H4 (cell line): Measurements from ENCODE around the gene HPX. TPM values are rescaled to one million over a fixed set of nuclear protein-coding genes. Genes with fewer than 3 reads are reported as not detected.

Source experiments
- DNase-seq: peaks from one replicate; pipeline ENCODE4 v3.0.0-alpha.2; 2015; ENCODE audit warnings: low spot score
- total RNA-seq: library from RNA; depleted of rRNA; stranded (reverse); fragments of >200 nt; shearing (Covaris generic); gene quantifications from 2 replicates; pipeline ENCODE4 v1.2.3, GENCODE V29; 2014

HPX gene
- total RNA-seq, 1 experiment from 2014 or later = not detected

GRCh38 chr11:6459099-6459450, 18.3 kb upstream of the HPX start:
- no peak for DNase-seq

DNA sequence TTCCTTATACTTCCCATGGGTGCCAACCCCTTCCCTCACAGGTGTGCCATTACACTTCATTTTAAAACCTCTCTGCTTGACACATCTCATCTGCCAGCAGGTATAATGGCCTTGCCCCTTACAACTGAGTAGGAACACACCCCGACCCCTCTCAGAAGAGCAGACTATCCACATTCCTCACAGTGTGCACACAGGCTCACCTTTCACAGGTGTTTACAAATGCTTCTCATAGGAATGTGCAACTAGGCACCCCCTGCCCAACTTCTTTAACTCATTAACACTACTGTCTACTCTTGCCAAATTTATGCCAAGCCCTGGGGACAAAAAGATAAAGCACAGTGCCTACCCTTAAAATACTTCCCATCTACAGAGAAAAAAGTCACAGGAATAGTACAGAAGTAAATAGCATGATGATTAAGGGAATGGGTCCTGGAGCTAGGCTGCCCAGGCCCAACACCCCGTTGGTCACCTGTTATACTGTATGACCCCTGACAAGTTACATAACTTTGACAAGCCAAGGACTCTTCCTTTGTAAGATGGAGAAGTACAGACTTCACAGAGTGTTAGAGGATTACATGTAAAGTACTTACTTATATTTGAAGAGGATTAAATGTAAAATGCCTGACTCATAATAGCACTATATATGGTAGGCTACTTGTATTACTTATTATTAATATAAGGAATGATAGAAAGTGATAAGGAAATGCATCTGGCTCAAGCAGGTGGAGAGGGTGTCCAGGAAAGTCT, 17.7 kb upstream of the HPX start:
- no peak for DNase-seq

DNA sequence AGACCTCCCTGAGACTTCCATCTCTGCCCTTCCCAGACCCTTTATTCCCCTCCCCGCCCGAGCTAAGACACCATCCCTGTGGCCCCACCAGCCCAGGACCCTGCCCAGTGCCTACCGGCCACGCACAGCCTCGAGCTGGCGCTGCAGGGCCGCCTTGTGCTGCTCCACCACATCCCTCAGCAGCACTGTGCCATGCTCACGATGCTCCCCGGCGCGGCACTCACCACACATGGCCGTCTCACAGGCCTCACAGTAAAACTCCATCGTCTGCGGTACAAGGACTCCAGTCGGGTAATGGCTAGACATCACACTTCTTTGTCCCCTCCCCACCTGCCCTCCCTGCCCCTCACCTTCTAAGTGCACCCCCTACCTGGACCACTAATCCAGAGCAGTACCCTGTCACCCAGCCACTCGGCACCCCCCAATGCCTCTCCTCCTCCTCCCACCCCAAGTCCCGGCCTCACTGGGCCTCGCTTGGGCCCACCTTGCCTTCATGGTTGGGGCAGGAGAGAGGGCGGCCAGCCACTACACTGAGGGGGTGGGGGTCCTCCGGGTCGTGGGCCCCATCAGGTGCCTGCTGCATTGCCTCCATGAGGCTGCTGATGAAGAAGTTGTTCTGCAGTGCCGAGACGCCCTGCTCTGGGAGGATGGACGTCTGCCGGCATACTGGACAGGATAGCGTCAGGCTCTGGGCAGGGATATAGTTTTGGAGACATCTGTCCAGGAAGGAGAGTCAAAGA, 17.0 kb upstream of the HPX start:
- no peak for DNase-seq

- no peak for DNase-seq
Measured at GRCh38 chr11:6456361-6457073, 15.7 kb upstream of the HPX start.

DNA sequence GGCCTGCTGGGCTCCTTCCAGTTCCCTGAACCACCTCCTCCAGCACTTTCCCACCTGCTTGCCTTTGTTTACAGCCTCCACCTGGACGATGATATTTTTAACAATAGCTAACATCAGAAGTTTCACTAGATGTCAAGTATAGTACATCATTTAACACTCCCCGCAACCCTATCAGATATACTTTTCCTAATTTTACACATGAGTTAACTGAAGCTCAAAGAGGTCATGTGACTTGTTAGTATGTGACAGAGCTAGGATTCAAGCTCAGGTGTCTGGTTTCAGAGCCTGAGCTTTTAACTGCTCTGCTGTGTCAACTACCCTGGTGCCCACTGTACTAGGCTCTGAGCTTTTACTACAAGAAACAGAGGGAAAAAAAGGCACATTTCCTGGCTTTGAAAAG, 14.3 kb upstream of the HPX start:
- DNase-seq = no peak

- DNase-seq = no peak
Measured at GRCh38 chr11:6453152-6453551, 12.4 kb upstream of the HPX start.

- DNase-seq = no peak
Measured at GRCh38 chr11:6452219-6452618, 11.4 kb upstream of the HPX start.

GRCh38 chr11:6448574-6448973, 7.8 kb upstream of the HPX start:
- no peak for DNase-seq

DNA sequence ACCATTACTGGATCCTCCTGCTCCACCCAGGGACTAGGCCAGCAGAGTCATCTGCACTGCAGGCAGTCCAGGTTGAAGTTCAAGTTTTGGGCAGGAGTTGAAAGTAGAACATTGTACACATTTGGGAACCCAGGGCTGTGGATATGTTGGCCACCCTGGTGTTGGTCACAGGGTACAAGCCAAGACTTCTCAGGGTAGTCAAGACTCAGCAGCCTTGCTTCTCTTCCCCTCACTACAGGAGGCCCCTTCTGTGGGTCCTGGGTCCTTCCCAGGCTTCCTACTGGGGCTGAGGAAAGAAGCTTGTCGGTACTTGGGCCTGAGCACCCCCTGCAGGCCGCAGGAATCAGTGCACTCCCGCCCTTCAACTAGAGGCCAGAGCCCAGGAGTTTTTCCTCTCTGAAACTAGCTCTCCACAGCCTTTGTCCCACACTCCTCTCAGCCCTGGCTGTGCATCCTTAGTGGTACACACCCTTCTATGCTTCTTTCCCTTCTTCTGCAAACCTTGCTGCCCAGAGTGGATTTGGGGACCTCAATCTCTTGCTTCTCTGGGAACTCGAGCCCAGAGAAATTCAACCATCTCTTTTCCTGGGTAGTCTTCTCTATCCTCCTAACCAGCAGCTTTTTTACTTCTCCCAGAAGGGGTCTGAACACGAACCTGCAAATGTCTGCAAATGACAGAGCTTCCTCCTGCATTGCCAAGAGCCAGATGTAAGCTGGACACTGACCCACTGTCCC, 2.6 kb upstream of the HPX start:
- DNase-seq = peak; percentile 53

- DNase-seq = no peak
Measured at GRCh38 chr11:6442441-6442840, 1.7 kb upstream of the HPX start.

DNA sequence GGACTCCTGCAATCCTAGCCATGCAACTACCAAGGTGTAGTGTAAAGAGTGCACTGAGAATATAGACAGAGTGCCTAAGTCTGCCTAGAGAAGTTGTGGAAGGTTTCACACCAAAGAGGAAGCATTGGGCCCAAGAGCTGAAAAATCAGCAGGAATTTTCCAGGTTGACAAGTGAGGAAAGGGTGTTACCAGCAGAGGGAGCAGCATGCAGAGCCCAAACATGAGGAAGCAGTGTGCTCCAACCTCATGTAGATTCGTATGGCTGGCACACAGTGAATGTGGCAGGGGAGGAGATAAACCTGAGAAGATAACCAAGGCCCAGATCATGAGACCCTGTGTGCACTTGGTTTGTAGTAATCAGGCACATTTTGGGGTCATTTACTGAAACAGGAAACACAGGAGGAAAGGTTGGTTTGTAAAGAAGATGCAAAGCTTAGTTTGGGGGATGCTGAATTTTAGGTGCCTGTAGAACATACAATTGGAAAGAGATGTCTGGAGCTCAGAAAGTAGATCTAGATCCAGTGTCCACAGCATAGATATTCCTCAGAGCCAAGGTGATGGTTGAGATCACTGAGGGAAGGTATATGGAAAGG, 1.7 kb downstream of the HPX start:
- peak; percentile 51 for DNase-seq

- no peak for DNase-seq
Measured at GRCh38 chr11:6437993-6438392, 2.8 kb downstream of the HPX start.

- DNase-seq = no peak
Measured at GRCh38 chr11:6437423-6437822, 3.4 kb downstream of the HPX start.

GRCh38 chr11:6433998-6434660, 6.7 kb downstream of the HPX start:
- no peak for DNase-seq

DNA sequence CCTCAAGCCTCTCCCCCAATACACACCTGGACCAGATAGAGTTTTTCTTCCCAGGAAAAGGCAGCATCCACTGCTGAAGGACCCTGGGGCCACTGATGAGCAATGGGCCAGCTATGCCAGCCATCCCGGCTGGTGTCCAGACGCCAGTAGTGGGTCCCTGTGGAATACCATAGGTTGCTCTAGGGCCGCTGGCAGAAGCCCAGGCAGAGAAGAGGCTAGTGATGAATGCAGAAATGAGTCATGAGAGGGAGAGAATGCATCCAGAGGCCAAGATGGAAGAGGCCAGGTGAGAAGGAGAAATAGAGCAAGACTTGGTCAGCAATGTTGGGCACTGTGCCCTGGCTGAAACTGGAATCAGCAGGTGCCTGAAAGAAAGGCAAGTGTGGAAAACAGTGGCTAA, 8.9 kb downstream of the HPX start:
- DNase-seq = peak; percentile 53

- no peak for DNase-seq
Measured at GRCh38 chr11:6427516-6427915, 13.3 kb downstream of the HPX start.

- DNase-seq = no peak
Measured at GRCh38 chr11:6420677-6421076, 20.1 kb downstream of the HPX start.

- no peak for DNase-seq
Measured at GRCh38 chr11:6419009-6419631, 21.7 kb downstream of the HPX start, which contains the start of gene APBB1. Gene APBB1, minus strand, starts transcription at chr11:6419094. Its CDS starts 7,747 bp downstream, at chr11:6411347.

DNA sequence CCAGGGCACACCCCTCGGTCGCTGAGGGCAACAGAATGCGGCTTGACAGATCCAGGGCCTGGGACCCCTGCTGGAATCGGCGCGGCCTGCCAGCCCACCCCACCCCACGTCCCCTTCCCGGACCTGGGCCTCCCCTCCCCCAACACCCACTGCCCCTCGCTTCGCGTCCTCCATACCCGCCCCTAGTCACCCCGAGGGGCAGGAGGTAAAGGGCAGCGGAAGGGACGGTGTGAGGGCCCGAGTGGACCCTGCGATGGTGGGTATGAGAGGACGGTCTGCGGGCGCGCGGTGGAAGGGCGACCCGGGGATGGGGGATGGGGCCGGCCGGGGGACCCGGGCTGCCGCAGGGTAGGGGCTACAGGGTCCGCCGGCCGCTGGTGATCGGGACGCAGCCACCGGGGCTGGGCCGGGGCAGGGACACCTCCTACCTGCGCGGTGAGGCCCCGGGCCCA, 22.2 kb downstream of the HPX start:
- no peak for DNase-seq

GRCh38 chr11:6417907-6418556, 22.8 kb downstream of the HPX start:
- DNase-seq = no peak
